ENCODE data around the gene CCL27.

Gene CCL27, protein sequence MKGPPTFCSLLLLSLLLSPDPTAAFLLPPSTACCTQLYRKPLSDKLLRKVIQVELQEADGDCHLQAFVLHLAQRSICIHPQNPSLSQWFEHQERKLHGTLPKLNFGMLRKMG

GRCh38 chr9:34662526-34663302, at the start of gene CCL27:
TSS of gene CCL27 (minus strand) at chr9:34662657. CDS start at chr9:34662633, 24 bp downstream.
- DNase-seq (ENCODE audit: low read depth in 2 of 2), result no peak

GRCh38 chr9:34712140-34712539, 49.7 kb upstream of the CCL27 start:
- no peak for DNase-seq (ENCODE audit: low read depth in 2 of 2)

- no peak for DNase-seq (ENCODE audit: low read depth in 2 of 2)
These were observed 47.6 kb upstream of the CCL27 start, which contains the start of gene CCL21 for GRCh38 chr9:34710023-34710422. TSS of gene CCL21 (minus strand) at chr9:34710136. CDS start at chr9:34710066, 70 bp downstream.

GRCh38 chr9:34709196-34709978, 46.9 kb upstream of the CCL27 start:
- DNase-seq (ENCODE audit: low read depth in 2 of 2), result no peak

- no peak for DNase-seq (ENCODE audit: low read depth in 2 of 2)
These were observed 44.7 kb upstream of the CCL27 start for GRCh38 chr9:34707130-34707529.

DNA sequence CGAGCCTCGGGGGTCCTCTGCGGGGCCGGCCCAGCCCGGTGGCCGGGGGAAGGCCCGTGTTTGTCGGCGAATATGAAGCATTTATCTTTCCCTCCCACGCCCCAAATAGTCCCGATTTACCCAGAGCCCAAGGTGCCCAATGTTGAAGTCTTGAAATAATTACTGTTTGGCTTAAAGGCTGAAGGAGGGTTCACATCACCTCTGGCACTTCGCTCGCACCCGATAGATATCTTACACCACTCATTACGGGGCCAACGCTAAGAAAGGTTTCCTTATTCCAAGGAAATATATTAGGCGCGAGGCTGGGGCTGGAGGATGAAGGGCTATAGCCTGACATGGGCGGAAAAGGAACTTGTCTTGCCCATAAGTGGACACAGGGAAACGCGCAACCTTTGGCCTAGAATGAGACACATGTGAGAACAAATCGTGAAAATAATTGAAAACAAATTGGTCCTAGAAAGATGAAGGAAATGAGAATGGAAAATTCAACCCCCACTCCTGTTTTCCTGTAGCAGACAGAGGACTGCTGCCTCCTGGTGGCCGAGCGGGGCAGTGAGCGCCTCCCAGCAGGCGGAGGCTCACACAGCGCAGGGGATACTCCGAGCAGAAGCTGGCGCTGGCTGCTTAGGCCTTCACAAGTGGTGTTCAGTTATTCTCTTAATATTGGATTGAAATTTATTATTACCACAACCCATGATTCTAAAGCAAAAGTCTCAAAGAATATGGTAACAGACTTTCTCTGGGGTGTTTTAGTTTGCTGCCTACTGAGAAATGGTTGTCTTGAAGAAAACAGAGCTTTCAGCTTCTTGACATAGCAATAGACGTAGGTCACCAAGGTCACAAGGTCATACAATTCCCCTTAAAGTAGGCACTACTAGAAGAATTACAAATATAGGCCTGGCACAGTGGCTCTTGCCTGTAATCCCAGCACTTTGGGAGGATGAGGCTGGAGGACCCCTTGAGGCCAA, 39.6 kb upstream of the CCL27 start:
- peak; percentile 58 to 77 for DNase-seq (ENCODE audit: low read depth in 2 of 2)

GRCh38 chr9:34701023-34701768, 38.7 kb upstream of the CCL27 start:
- peak; percentile 39 to 52 for DNase-seq (ENCODE audit: low read depth in 2 of 2)

GRCh38 chr9:34694811-34695210, 32.4 kb upstream of the CCL27 start:
- DNase-seq (ENCODE audit: low read depth in 2 of 2), result no peak

DNA sequence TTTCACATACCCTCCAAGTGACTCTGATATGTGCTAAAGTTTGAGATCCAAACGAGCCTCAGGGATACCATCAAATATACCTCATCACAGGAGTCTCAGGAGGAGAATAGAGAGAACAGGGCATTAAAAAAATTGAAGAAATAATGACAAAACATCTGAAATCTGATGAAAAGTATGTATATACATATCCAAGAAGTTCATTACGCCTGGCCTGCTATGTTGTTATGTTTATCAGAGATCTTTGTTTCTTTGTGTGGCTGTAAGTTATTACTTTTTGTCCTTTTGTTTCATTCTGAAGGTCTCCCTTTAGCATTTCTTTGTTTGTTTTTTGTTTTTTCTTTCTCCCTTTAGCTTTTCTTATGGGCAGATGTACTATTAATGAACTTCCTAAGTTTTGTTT, 31.1 kb upstream of the CCL27 start:
- DNase-seq (ENCODE audit: low read depth in 2 of 2), result no peak

- DNase-seq (ENCODE audit: low read depth in 2 of 2), result no peak
These were observed 29.5 kb upstream of the CCL27 start for GRCh38 chr9:34691936-34692315.

DNA sequence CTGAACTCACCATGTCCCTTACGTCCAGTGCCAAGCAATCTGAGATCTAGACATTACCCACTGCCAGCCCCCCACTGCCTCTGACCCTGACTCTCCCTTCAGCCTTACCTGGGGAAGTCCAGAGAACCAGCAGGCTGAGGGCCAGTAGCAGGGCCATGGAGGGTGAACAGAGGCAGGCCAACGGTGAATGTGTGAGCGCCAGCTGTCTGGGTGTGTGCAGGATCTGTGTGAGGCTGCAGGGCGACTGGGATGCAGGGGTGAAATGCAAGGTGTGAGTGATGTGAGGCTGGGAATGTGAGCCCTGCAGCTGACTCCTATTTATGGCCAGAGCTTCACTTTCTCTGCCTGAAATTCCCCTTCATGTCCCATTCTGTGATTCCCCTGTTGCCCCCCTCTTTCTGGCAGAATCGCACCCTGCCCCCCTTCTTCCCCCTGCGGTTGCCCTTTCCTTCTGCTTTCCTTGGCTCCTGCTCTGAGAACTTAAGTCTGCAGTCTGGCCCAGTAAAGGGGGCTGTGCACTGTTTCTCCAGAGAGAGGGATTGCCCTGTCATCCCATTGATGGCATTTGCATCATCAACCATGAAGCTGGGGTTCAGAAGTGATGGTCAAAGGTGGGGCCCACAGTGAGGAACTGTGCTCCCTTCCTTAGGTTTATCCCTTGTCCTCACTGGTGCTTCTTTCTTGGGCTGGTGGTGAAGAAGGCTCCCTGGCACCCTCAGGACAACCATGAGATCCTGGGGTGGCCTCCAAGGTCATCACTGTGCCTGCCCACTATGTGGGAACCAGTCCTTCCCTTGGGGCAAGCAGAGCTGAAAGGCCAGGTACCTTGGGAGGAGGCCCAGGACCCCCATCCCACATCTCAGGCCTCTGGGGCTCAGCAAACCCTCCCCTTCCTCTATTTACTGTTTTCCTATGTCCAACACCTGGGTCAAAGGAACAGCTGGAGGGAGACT, 28.8 kb upstream of the CCL27 start, which contains the start of gene CCL19:
Gene CCL19, minus strand, starts transcription at position 294 of the 953 bp plus-strand sequence. Its CDS starts 137 bp downstream, at position 157.
- DNase-seq (ENCODE audit: low read depth in 2 of 2), result no peak

DNA sequence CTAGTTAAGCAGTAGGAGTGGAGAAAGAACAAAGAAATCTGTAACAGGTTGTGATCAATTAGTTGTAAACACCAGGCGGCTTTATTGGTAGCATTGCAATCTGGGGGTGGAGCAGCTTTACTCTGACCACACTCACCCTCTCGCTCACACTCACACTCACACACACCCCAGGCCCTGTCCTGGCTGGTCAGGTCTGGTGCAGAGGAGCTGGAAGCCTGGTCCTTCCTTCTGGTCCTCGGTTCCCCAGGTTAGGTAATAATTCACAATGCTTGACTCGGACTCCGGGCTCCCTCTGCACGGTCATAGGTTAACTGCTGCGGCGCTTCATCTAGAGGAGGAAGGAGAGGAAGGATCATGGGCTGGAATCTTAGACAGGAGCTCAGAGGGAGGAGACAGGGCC, 27.1 kb upstream of the CCL27 start:
- no peak for DNase-seq (ENCODE audit: low read depth in 2 of 2)

DNA sequence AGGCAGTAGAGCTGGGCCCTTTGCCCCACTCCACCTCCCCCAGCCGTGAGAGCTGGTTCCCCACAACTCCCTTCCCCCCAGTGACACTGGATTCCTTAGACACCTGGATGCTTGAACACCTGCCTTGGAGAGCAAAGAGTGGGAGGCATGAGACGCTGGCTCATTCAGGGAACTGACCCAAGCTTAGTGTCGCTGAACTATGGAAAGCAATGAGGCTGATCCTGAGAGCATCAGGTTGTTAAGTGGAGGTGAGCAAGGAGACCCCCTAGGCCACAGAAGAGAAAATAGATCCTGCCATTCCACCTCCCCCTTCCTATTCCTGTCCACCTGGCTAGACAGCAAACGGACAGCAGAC, 26.6 kb upstream of the CCL27 start:
- no peak for DNase-seq (ENCODE audit: low read depth in 2 of 2)

DNA sequence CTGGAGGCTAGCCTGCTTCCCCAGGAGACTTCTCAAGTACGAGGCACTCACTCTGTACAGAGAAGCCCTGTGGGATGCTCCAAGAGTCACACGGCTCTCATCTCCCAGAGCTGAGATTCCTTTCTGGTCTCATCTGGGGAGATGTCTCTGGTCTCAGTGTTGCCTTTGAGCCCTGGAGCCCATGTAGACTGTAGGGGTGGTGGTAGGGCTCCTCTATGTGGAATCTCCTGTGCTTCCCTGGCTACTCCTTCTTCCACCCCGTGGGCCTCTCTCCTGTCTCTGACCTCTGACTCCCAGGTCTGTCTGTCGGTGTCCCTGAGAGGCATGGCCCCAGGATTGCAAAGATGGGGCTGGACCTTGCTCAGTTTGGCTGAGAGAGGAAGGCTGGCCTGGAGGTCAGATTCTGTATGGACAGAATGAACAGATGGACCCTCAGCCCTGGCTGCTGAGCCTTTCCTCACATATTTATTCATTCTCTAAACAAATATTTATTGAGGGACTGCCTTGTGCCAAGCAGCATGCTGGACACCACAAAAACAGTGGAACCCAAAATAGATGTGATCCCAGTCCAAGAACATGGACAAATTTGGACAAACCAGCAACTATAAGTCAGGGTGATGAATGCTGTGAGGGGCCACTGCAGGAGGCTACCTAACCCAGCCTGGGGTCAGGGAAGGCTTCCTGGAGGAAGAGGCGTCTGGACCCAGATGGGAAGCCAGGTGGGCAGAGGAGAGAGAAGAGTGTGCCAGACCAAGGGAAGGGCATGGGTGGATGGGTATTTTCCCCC, 26.1 kb upstream of the CCL27 start:
- DNase-seq (ENCODE audit: low read depth in 2 of 2), result no peak

DNA sequence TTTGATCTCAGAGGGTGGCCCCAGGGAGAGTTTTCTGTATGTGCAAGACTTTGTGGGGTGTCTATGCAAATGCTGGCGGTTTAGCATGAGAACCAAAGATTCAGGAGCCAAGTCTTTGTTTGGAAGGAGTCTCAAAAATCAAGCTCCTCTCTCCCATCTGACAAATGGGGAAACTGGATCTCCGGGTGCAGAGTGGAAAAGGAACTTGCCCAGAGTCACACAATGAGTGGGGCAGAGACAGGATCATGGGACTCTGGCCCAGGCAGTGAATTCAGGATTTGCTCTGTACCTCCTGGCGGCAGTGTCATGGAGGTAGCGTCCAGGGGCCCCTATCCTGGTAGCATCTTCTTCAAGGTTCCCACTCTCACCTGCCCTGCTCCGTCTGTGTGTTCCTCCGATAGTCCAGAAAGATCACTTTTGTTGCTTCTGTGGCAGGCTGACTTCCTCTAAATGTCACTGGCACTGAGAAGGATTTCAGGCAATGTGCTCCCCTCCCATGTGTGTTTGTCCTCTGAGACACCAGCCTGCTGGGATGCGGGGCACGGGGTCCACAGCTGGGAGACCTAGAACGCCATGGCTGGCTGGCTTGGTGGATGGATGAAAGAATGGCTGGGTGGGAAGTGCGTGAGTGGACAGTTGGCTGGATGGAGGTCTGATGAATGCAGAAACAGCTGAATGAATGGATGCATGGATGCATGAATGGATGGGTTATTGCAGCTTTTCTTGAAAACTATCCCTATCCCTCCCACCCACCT, 25.0 kb upstream of the CCL27 start:
- DNase-seq (ENCODE audit: low read depth in 2 of 2), result no peak

- no peak for DNase-seq (ENCODE audit: low read depth in 2 of 2)
These were observed 24.3 kb upstream of the CCL27 start for GRCh38 chr9:34686732-34687131.

DNA sequence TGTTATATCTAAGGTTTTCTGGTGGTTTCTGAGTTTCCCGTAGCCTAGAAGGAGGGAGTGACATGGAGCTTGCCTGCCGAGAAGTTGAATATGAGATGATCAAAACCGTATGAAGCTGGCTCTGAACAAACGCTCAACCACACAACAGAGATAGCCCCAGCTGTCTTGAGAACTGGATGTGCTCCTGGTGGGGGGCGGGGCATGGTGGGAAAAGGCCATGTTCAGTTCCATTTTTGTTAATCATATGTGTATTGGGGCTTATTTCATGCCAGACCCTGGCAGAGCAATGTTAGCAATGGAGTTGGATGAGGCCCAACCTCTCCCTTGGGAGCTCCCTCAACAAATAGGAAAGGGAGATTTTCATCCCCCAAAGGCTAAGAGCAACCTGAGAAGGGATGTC, 23.8 kb upstream of the CCL27 start:
- DNase-seq (ENCODE audit: low read depth in 2 of 2), result no peak

DNA sequence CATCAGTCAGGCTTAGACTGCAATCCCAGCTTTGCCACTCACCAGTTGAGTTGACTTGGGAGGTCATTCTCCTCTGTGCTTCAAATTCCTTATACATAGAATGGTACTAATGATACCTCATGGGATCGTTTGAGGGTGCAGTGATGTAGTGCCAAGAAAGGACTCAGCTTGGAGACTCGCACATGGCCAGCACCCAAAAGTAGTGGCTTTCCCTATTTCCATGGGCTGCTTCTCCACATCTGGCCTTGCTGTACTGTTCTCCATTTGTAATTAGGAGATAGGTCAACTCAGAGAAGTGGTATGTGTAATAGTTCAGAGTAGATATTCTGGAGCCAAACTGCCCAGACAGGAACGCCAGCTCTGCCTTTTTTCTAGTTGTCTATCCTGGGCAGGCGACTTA, 23.1 kb upstream of the CCL27 start:
- no peak for DNase-seq (ENCODE audit: low read depth in 2 of 2)

Data from stimulated activated CD8-positive, alpha-beta memory T cell treated with anti-CD3 and anti-CD28 coated beads, Interleukin-7, amount 100 ng/mL, for 1 hour (primary cell).